ENCODE measurements around the gene SH3BP2. TPM values are rescaled to one million over a fixed set of nuclear protein-coding genes. Genes with fewer than 3 reads are reported as not detected.

The SH3BP2 gene
- polyA plus RNA-seq, 1 donor from 2014 or later = 87.9 TPM

GRCh38 chr4:2750719-2751605, 41.9 kb upstream of the SH3BP2 start:
- Histone ChIP-seq H2AFZ (ENCODE audit: low read depth, low read length) (no peak overlapping the region), H3K27ac (ENCODE audit: low read length) (no peak overlapping the region), H3F3A (ENCODE audit: insufficient read depth, low read length, poor library complexity, severe bottlenecking) (no peaks in the 10 kb centered on the region), H3K36me3 (ENCODE audit: insufficient read depth, low read length) (no peaks in the 10 kb centered on the region), H3K79me2 (replicated peaks; ENCODE audit: insufficient read depth, low read length) (no peaks in the 10 kb centered on the region), H3K9ac (ENCODE audit: low read length) (no peak overlapping the region), H3K9me3 (ENCODE audit: low read length) (no peaks in the 10 kb centered on the region), H4K20me1 (ENCODE audit: insufficient read depth) (no peaks in the 10 kb centered on the region), H3K4me3 (ENCODE audit: low read length) (no peak overlapping the region), H3K27me3 (ENCODE audit: insufficient read depth, low read depth, low read length) (no peaks in the 10 kb centered on the region), H3K9me2 (ENCODE audit: insufficient read depth, low read length) (no peaks in the 10 kb centered on the region), H3K4me2 (ENCODE audit: low read length) (no peak overlapping the region)
- TF ChIP-seq TAF1 (IDR thresholded peaks at IDR 0.05; ENCODE audit: low read depth) (no peak), POLR2AphosphoS5 (IDR thresholded peaks at IDR 0.05) (no peak), CTCF (IDR thresholded peaks at IDR 0.05; ENCODE audit: poor library complexity, severe bottlenecking) (no peak), EZH2 (IDR thresholded peaks at IDR 0.05; ENCODE audit: borderline replicate concordance, insufficient read depth, low read length, poor library complexity, severe bottlenecking) (no peak), REST (IDR thresholded peaks at IDR 0.05; ENCODE audit: borderline replicate concordance) (no peak), EP300 (conservative IDR thresholded peaks at IDR 0.05; ENCODE audit: poor library complexity, severe bottlenecking) (no peak), SMC3 (conservative IDR thresholded peaks at IDR 0.05; ENCODE audit: poor library complexity) (no peak), MXI1 (conservative IDR thresholded peaks at IDR 0.05; ENCODE audit: poor library complexity, severe bottlenecking) (no peak), RAD21 (conservative IDR thresholded peaks at IDR 0.05) (no peak)

GRCh38 chr4:2753436-2753835, 39.4 kb upstream of the SH3BP2 start:
- Histone ChIP-seq H3K4me3 (ENCODE audit: low read length) (no peak overlapping the region), H3K79me2 (replicated peaks; ENCODE audit: insufficient read depth, low read length) (no peaks in the 10 kb centered on the region), H3K4me2 (ENCODE audit: low read length) (no peak overlapping the region), H2AFZ (ENCODE audit: low read depth, low read length) (no peak overlapping the region), H3K27ac (ENCODE audit: low read length) (no peak overlapping the region), H3K36me3 (ENCODE audit: insufficient read depth, low read length) (no peaks in the 10 kb centered on the region), H3K9me3 (ENCODE audit: low read length) (no peaks in the 10 kb centered on the region), H3K9me2 (ENCODE audit: insufficient read depth, low read length) (no peaks in the 10 kb centered on the region), H3K9ac (ENCODE audit: low read length) (no peak overlapping the region), H3K27me3 (ENCODE audit: insufficient read depth, low read depth, low read length) (no peaks in the 10 kb centered on the region), H4K20me1 (ENCODE audit: insufficient read depth) (no peaks in the 10 kb centered on the region), H3F3A (ENCODE audit: insufficient read depth, low read length, poor library complexity, severe bottlenecking) (no peaks in the 10 kb centered on the region)
- no peak for TF ChIP-seq TAF1 (IDR thresholded peaks at IDR 0.05; ENCODE audit: low read depth)
- TF ChIP-seq EP300 (conservative IDR thresholded peaks at IDR 0.05; ENCODE audit: poor library complexity, severe bottlenecking) = no peak

Data from neural cell (in vitro differentiated cells).